Right lobe of liver (tissue), 4 donors: Measurements from ENCODE around the gene PIK3CB.

ENCODE experiments used
- POLR2A ChIP-seq: fragments of 450-650 bp; IDR thresholded peaks from one replicate; pipeline ENCODE4 v1.6.1; 2017; ENCODE audit warnings: antibody characterized with exemption, mild to moderate bottlenecking
- TF ChIP-seq, protein P1 (sequence below), 4 donors: fragments of 200-600 bp in 3 of 4; fragments of 450-650 bp in 1 of 4; IDR thresholded peaks; one replicate each; pipeline versions ENCODE4 v1.5.1 to v1.8.0; 2016 to 2022; ENCODE audit warnings: antibody characterized with exemption in 4 of 4, mild to moderate bottlenecking in 2 of 4
- donor health status: DM: no; HTN: no; CAD: no.
- donor health status: DM: no; HTN: no; CAD: no.
- donor health status: DM: no; HTN: yes; CAD: no.

DNA sequence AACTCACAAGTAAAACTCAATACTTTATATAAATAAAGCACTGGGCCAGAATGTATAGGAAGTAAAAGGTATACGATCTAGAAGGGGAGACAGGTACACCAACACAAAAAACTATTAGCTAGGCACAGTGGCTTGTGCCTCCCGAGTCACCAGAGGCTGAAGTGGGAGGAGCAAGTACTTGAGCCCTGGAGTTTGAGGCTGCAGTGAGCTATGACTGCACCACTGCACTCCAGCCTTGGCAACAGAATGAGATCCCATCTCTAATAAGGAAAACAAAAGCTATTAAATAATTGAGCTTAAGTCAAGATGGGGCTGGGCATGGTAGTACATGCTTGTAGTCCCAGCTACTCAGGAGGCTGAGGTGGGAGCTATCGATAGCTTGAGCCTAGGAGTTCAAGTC, 17.0 kb downstream of the PIK3CB start:
- TF ChIP-seq POLR2A = no peak
- TF ChIP-seq, protein P1, sequence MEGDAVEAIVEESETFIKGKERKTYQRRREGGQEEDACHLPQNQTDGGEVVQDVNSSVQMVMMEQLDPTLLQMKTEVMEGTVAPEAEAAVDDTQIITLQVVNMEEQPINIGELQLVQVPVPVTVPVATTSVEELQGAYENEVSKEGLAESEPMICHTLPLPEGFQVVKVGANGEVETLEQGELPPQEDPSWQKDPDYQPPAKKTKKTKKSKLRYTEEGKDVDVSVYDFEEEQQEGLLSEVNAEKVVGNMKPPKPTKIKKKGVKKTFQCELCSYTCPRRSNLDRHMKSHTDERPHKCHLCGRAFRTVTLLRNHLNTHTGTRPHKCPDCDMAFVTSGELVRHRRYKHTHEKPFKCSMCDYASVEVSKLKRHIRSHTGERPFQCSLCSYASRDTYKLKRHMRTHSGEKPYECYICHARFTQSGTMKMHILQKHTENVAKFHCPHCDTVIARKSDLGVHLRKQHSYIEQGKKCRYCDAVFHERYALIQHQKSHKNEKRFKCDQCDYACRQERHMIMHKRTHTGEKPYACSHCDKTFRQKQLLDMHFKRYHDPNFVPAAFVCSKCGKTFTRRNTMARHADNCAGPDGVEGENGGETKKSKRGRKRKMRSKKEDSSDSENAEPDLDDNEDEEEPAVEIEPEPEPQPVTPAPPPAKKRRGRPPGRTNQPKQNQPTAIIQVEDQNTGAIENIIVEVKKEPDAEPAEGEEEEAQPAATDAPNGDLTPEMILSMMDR (IDR thresholded peaks at IDR 0.05) = no peak
